HepG2 (cell line): ENCODE results near the gene CXXC5. TPM values are rescaled to one million over a fixed set of nuclear protein-coding genes. Genes with fewer than 3 reads are reported as not detected.
A peak's percentile ranks its signal among the peaks of the same experiment; 100 is the strongest.

ENCODE experiments used
- ATF2 ChIP-seq: sonication (generic); formaldehyde crosslinking; IDR thresholded peaks from 2 replicates; pipeline ENCODE4 v1.4.0; 2020; ENCODE audit warnings: missing genetic modification reagents
- BORCS8-MEF2B ChIP-seq: sonication (generic); formaldehyde crosslinking; IDR thresholded peaks from 2 replicates; pipeline ENCODE4 v1.8.0; 2022; ENCODE audit warnings: mild to moderate bottlenecking, missing genetic modification reagents
- CEBPZ ChIP-seq: IDR thresholded peaks from 2 replicates; pipeline ENCODE4 v1.6.1; 2012; ENCODE audit warnings: low read length, improper control_type of control experiment
- CHCHD3 ChIP-seq: sonication (generic); formaldehyde crosslinking; IDR thresholded peaks from 2 replicates; pipeline ENCODE4 v1.8.0; 2022; ENCODE audit warnings: mild to moderate bottlenecking, missing genetic modification reagents, moderate library complexity
- E2F1 ChIP-seq: sonication (generic); formaldehyde crosslinking; IDR thresholded peaks from 2 replicates; pipeline ENCODE4 v1.5.0; 2020; ENCODE audit warnings: missing genetic modification reagents
- HNF1A ChIP-seq, 2 experiments: sonication (generic) in 1 of 2; formaldehyde crosslinking in 1 of 2; IDR thresholded peaks; 2 replicates each; pipeline versions ENCODE4 v1.4.0 to v1.6.1; 2016 to 2020; ENCODE audit warnings: borderline replicate concordance in 1 of 2, low read depth in 1 of 2, mild to moderate bottlenecking in 1 of 2, missing genetic modification reagents in 1 of 2
- NFYC ChIP-seq: IDR thresholded peaks from 2 replicates; pipeline ENCODE4 v1.6.1; 2016; ENCODE audit warnings: missing genetic modification reagents, missing compliant biosample characterization
- TMF1 ChIP-seq: sonication (generic); formaldehyde crosslinking; IDR thresholded peaks from 2 replicates; pipeline ENCODE4 v1.8.1; 2022; ENCODE audit warnings: low read depth, missing genetic modification reagents
- ZFP36L2 ChIP-seq: sonication (generic); formaldehyde crosslinking; IDR thresholded peaks from 2 replicates; pipeline ENCODE4 v1.4.0; 2020; ENCODE audit warnings: missing genetic modification reagents
- ZMAT3 ChIP-seq: sonication (generic); formaldehyde crosslinking; conservative IDR thresholded peaks from 2 replicates; pipeline ENCODE4 v1.7.0; 2021; ENCODE audit warnings: missing genetic modification reagents
- ZNF629 ChIP-seq: sonication (generic); formaldehyde crosslinking; conservative IDR thresholded peaks from 2 replicates; pipeline ENCODE4 v1.5.0; 2020; ENCODE audit warnings: missing genetic modification reagents
- ZNF710 ChIP-seq: sonication (generic); formaldehyde crosslinking; IDR thresholded peaks from 2 replicates; pipeline ENCODE4 v1.5.0; 2020; ENCODE audit warnings: mild to moderate bottlenecking, missing genetic modification reagents, borderline replicate concordance
- ZNF891 ChIP-seq: sonication (generic); formaldehyde crosslinking; IDR thresholded peaks from 2 replicates; pipeline ENCODE4 v1.5.0; 2020; ENCODE audit warnings: mild to moderate bottlenecking, missing genetic modification reagents
- ZXDC ChIP-seq: sonication (generic); formaldehyde crosslinking; IDR thresholded peaks from 2 replicates; pipeline ENCODE4 v1.5.0; 2020; ENCODE audit warnings: mild to moderate bottlenecking, missing genetic modification reagents
- polyA plus RNA-seq, 8 experiments: library from polyadenylated mRNA; depleted of rRNA in 3 of 8; stranded (reverse) in 7 of 8; unstranded in 1 of 8; fragments of >200 nt; fragmentation: Illumina TruSeq in 4 of 8; extraction: Trizol in 4 of 8; gene quantifications; 2 replicates each; pipeline versions ENCODE4 v1.2.1 to v1.2.3, GENCODE V29; 2011 to 2016; ENCODE audit warnings: low read depth in 4 of 8, missing spikeins in 1 of 8, mixed read lengths in 1 of 8; ENCODE audit not compliant: insufficient read depth in 1 of 8
- total RNA-seq, 5 experiments: library from RNA; depleted of rRNA; stranded (reverse); fragments of >200 nt; fragmentation: Illumina TruSeq; extraction: Trizol; gene quantifications; 2 replicates each; pipeline ENCODE4 v1.2.3, GENCODE V29; 2016; ENCODE audit warnings: low read depth in 1 of 5

CXXC5 gene
- total and polyA plus RNA-seq, 2 of the 13 experiments (the other 11 are each of a cell fraction or from before 2014, with no cell fraction given) = 32.3 to 33.0 TPM

- TF ChIP-seq HNF1A (IDR thresholded peaks at IDR 0.05; ENCODE audit: low read depth) = no peak
- no peak for TF ChIP-seq HNF1A (CRISPR knock-in tag; IDR thresholded peaks at IDR 0.05; ENCODE audit: borderline replicate concordance)
- no peak for TF ChIP-seq ZNF629 (CRISPR knock-in tag)
- TF ChIP-seq BORCS8-MEF2B = no peak
- TF ChIP-seq ATF2 (CRISPR knock-in tag) = no peak
- no peak for TF ChIP-seq ZNF891 (CRISPR knock-in tag)
- no peak for TF ChIP-seq CEBPZ
- TF ChIP-seq NFYC (CRISPR knock-in tag) = peak; percentile 58
- 0 out of 2 replicates have a peak, but pooled peaks have one; percentile 29 for TF ChIP-seq CHCHD3 (CRISPR knock-in tag)
- TF ChIP-seq ZMAT3 (CRISPR knock-in tag) = no peak
- no peak for TF ChIP-seq E2F1 (CRISPR knock-in tag)
- TF ChIP-seq ZNF710 (CRISPR knock-in tag) = no peak
- no peak for TF ChIP-seq ZXDC
- no peak for TF ChIP-seq TMF1 (CRISPR knock-in tag)
- TF ChIP-seq ZFP36L2 (CRISPR knock-in tag) = no peak
Measured at GRCh38 chr5:139705191-139705590, 57.0 kb downstream of the CXXC5 start (continued).
